ENCODE results near the gene TLR9.

TLR9 gene

DNA sequence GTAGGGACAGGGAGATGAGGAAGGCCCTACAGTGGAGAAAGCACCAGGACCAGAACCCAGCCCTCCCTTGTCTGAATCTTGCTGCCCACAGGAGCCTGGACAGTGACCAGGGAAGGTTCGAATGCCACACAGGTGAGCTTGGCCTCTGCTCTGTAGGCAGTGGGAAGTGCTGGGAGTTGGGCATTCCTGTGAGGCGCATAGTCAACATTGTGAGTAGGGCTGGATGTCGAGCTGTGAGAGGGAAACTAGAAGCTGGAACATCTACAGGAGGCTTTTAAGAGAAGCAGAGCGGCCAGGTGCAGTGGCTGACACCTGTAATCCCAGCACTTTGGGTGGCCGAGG is 47.8 kb downstream of the TLR9 start:
- no peak for DNase-seq (ENCODE audit: low read depth)
- H3K4me3 ChIP-seq (ENCODE audit: low read depth, low read length) = no peak overlapping the region
- TF ChIP-seq MYC (IDR thresholded peaks at IDR 0.05; ENCODE audit: low read depth, low read length) (no peak), CTCF (IDR thresholded peaks at IDR 0.05; ENCODE audit: low read depth, low read length) (no peak), POLR2A (IDR thresholded peaks at IDR 0.05; ENCODE audit: extremely low read depth, insufficient read length) (no peak), MAX (IDR thresholded peaks at IDR 0.05; ENCODE audit: low read depth, low read length) (no peak)

DNA sequence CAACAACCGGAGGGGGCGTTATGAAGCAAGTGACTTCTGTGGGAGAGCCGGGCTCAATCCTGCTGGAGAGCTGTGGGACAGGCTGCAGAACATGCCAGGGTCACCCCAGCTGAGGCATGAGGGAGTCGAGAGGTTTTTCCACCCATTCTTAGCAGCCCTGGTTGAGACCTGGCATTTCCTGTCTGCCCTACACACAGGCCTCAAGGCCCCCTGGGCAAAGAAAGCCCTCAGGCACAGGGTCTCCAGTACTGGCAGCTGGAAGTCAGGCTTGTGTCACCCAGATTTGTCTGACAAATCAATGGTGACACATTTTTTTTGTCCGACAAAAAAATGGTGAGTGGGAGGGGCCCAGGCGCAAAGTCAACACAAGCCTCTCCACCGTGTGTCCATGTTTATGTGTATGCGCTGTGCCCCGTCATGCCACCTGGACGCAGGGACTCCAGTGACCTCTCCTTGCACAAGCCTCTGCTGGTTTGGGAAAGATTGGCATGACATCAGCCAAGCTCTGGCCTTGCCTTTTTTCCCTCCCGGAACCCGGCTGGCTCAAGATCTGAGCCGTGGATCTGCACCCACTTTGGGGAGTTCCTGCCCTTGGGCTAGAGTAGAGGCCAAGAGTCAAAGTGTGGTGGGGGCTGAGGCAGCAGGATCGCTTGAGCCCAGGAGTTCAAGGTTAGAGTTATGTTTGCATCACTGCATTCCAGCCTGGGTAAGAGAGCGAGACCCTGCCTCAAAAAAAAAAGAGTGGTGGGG is 48.3 kb downstream of the TLR9 start:
- DNase-seq (ENCODE audit: low read depth) = no peak

DNA sequence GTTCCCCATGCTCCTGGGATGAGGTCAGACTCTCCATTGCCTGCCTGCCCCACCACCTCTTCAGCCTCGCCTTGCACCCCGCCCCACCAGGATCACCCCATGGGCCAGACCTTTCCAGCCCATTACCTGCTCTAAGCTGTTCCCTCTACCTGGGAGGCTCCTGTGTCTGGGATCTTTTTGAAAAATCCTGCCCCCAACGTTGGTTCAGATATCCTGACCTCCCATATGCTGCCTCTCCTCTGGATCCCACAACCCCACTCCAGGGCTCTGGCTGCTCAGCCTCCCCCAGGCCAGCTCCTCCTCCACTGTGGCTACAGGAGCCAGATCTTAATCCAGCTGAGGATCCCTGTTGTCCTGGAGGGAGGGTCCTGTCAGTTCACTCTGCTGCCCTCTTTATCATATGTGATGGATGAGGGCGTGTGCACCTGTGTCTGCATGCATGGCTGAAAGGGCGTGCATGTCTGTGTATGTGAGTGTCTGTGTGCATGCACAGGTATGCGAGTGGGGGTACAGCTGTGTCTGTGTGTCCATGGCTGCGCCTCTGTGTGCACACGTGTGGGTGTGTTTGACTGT is 49.2 kb downstream of the TLR9 start:
- no peak for TF ChIP-seq MYC (IDR thresholded peaks at IDR 0.05; ENCODE audit: low read depth, low read length)
- TF ChIP-seq POLR2A (IDR thresholded peaks at IDR 0.05; ENCODE audit: extremely low read depth, insufficient read length) = no peak
- no peak for TF ChIP-seq MAX (IDR thresholded peaks at IDR 0.05; ENCODE audit: low read depth, low read length)
- no peak for TF ChIP-seq CTCF (IDR thresholded peaks at IDR 0.05; ENCODE audit: low read depth, low read length)
- H3K4me3 ChIP-seq (ENCODE audit: low read depth, low read length) = no peak overlapping the region
- DNase-seq (ENCODE audit: low read depth) = no peak

More for the DNA sequence above, 48.3 kb downstream of the TLR9 start:
- TF ChIP-seq CTCF (IDR thresholded peaks at IDR 0.05; ENCODE audit: low read depth, low read length) = no peak
- TF ChIP-seq POLR2A (IDR thresholded peaks at IDR 0.05; ENCODE audit: extremely low read depth, insufficient read length) = no peak
- no peak for TF ChIP-seq MAX (IDR thresholded peaks at IDR 0.05; ENCODE audit: low read depth, low read length)
- TF ChIP-seq MYC (IDR thresholded peaks at IDR 0.05; ENCODE audit: low read depth, low read length) = no peak
- no peak overlapping the region for H3K4me3 ChIP-seq (ENCODE audit: low read depth, low read length)

DNA sequence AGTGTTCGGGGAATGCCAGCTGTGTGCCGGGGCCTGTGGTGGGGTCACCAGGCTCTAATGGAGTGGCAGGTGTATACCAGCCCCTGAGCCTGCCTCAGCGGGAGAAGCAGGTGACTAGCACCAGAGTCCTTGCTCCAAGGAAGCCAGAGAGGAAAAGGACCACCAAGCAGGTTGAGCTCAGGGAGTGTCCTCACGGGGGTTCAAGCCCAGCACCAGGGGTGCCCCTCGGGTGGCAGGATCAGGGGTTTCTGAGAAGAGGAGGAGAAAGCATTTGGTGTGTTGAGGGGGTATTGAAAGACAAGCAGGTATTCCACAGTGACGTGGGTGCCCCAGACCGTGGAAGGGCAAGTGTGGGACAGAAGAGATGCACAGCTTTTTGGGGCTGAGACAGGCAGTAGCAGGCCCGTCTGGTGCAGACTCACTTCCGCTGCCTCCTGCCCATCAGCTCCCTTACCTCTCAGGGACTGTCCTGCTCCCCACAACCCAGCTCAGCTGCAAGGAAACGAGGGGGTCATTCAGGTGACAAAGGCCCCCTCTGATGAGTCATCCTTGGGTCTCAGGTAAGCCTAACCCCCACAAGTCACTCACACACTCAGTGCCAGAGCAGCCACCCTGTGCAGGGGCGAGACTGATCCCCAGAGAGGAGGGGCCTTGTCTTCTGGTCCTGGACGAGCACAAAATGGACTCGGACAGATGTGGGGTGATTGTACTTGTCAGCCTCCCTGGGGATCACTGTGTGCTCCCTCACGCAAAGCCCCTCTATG is 49.8 kb downstream of the TLR9 start:
- TF ChIP-seq POLR2A (IDR thresholded peaks at IDR 0.05; ENCODE audit: extremely low read depth, insufficient read length) (no peak), CTCF (IDR thresholded peaks at IDR 0.05; ENCODE audit: low read depth, low read length) (no peak), MYC (IDR thresholded peaks at IDR 0.05; ENCODE audit: low read depth, low read length) (no peak), MAX (IDR thresholded peaks at IDR 0.05; ENCODE audit: low read depth, low read length) (no peak)
- no peak overlapping the region for H3K4me3 ChIP-seq (ENCODE audit: low read depth, low read length)
- no peak for DNase-seq (ENCODE audit: low read depth)

GRCh38 chr3:52174896-52175295 is 50.5 kb downstream of the TLR9 start:
- peak; percentile 70 for DNase-seq (ENCODE audit: low read depth)
- no peak overlapping the region for H3K4me3 ChIP-seq (ENCODE audit: low read depth, low read length)
- TF ChIP-seq CTCF (IDR thresholded peaks at IDR 0.05; ENCODE audit: low read depth, low read length) = no peak
- TF ChIP-seq MYC (IDR thresholded peaks at IDR 0.05; ENCODE audit: low read depth, low read length) = no peak
- TF ChIP-seq MAX (IDR thresholded peaks at IDR 0.05; ENCODE audit: low read depth, low read length) = no peak
- TF ChIP-seq POLR2A (IDR thresholded peaks at IDR 0.05; ENCODE audit: extremely low read depth, insufficient read length) = no peak
